K562 (cell line): ENCODE data around the gene LCE1A. TPM values are rescaled to one million over a fixed set of nuclear protein-coding genes. Genes with fewer than 3 reads are reported as not detected.

ENCODE experiments used
- ATAC-seq: fragments of 200-7000 bp; cut with Tn5 transposase; 3 replicates; pipeline ENCODE4 v1.9.1; 2020; ENCODE audit warnings: moderate library complexity
- BruUV-seq: library from RNA; stranded (reverse); fragments of 400-500 nt; replicated peaks from 2 replicates; lab custom pipeline; 2021; lab: Mats Ljungman, UMichigan
- CTCF ChIA-PET: fragments of 300-600 bp; formaldehyde crosslinking; extraction: SDS; loops from one replicate; lab custom pipeline; 2021; ENCODE audit warnings: low intra/inter-chr PET ratio; lab: Yijun Ruan, JAX
- POLR2A ChIA-PET: fragments of 300-600, 350-650 bp; sonication (Branson Sonifier 250); formaldehyde crosslinking; extraction: SDS; loops from one replicate; lab custom pipeline; 2021; ENCODE audit warnings: antibody characterized with exemption, inconsistent platforms; lab: Yijun Ruan, JAX
- DNase-seq, 4 experiments: peaks; one replicate each; pipeline versions ENCODE4 v3.0.0 to v3.0.0-alpha.2; 2011 to 2018; ENCODE audit warnings: low spot score in 3 of 4, mixed read lengths in 3 of 4; ENCODE audit errors: extremely low read depth in 1 of 4
- FAIRE-seq: peaks from 2 replicates; lab custom pipeline; 2011; peaks lifted over from hg19 to GRCh38; lab: Jason Lieb, UNC
- H2AFZ ChIP-seq: 2 replicates; pipeline ENCODE4 v1.6.0; 2011; ENCODE audit warnings: low read depth, low read length, control low read depth, inconsistent platforms
- H3K27ac ChIP-seq: fragments of 200-600 bp; 3 replicates; pipeline ENCODE4 v1.8.0; 2011; ENCODE audit warnings: low read depth, mild to moderate bottlenecking, control low read depth, inconsistent platforms, low read length, moderate library complexity, mixed read lengths; ENCODE audit errors: extremely low read depth
- H3K27me3 ChIP-seq, 2 experiments: fragments of 300-600 bp in 1 of 2; 2 replicates in 1 of 2; 3 replicates in 1 of 2; pipeline versions ENCODE4 v1.6.0 to v1.8.0; 2011; ENCODE audit warnings: inconsistent platforms in 2 of 2, low read length in 2 of 2, mild to moderate bottlenecking in 1 of 2, mixed read lengths in 1 of 2, moderate library complexity in 1 of 2; ENCODE audit not compliant: control insufficient read depth in 2 of 2, insufficient read depth in 2 of 2
- H3K36me3 ChIP-seq: fragments of 300-600 bp; 3 replicates; pipeline ENCODE4 v1.8.0; 2011; ENCODE audit warnings: mild to moderate bottlenecking, low read length, inconsistent platforms; ENCODE audit not compliant: control insufficient read depth, insufficient read depth
- H3K4me1 ChIP-seq, 2 experiments: fragments of 200-600 bp in 1 of 2; replicated peaks in 1 of 2; 2 replicates in 1 of 2; 3 replicates in 1 of 2; pipeline versions ENCODE4 v1.5.1 to v1.8.0; 2011; ENCODE audit warnings: inconsistent platforms in 2 of 2, low read length in 2 of 2, mild to moderate bottlenecking in 1 of 2, mixed read lengths in 1 of 2, moderate library complexity in 1 of 2; ENCODE audit not compliant: control insufficient read depth in 2 of 2, insufficient read depth in 2 of 2
- H3K4me2 ChIP-seq: 2 replicates; pipeline ENCODE4 v1.6.1; 2011; ENCODE audit warnings: low read length, control low read depth, inconsistent platforms, mixed read lengths; ENCODE audit not compliant: insufficient read depth
- H3K4me3 ChIP-seq: fragments of 200-600 bp; sonication (generic), shearing (Covaris generic); 2 replicates; pipeline ENCODE4 v1.5.1; 2016; ENCODE audit warnings: control low read depth, inconsistent platforms
- H3K79me2 ChIP-seq: fragments of 200-600 bp; 3 replicates; pipeline ENCODE4 v1.8.0; 2011; ENCODE audit warnings: low read length, inconsistent platforms; ENCODE audit not compliant: control insufficient read depth, insufficient read depth
- H3K9ac ChIP-seq, 2 experiments: 2 replicates each; pipeline versions ENCODE4 v1.6.0 to v1.6.1; 2011; ENCODE audit warnings: low read depth in 2 of 2, low read length in 2 of 2, control low read depth in 1 of 2, inconsistent platforms in 1 of 2, mild to moderate bottlenecking in 1 of 2, mixed read lengths in 1 of 2; ENCODE audit not compliant: insufficient read depth in 1 of 2
- H3K9me1 ChIP-seq: one replicate; pipeline ENCODE4 v1.6.0; 2011; ENCODE audit warnings: inconsistent platforms, mild to moderate bottlenecking, low read length, moderate library complexity; ENCODE audit not compliant: control insufficient read depth, insufficient read depth
- H3K9me3 ChIP-seq: replicated peaks from 2 replicates; pipeline ENCODE4 v1.5.1; 2011; ENCODE audit warnings: low read depth, low read length, inconsistent platforms; ENCODE audit not compliant: control insufficient read depth, insufficient read depth
- H4K20me1 ChIP-seq: replicated peaks from 2 replicates; pipeline ENCODE4 v1.6.1; 2011; ENCODE audit warnings: low read length, inconsistent platforms, mixed read lengths; ENCODE audit not compliant: control insufficient read depth, insufficient read depth
- FOXK2 ChIP-seq, 2 experiments: fragments of 450-650 bp; IDR thresholded peaks in 1 of 2; conservative IDR thresholded peaks in 1 of 2; 2 replicates each; pipeline ENCODE4 v1.6.1; 2016; ENCODE audit warnings: low read depth in 2 of 2, mild to moderate bottlenecking in 1 of 2
- LEF1 ChIP-seq: fragments of 450-650 bp; IDR thresholded peaks from 2 replicates; pipeline ENCODE4 v1.6.1; 2016; ENCODE audit warnings: mild to moderate bottlenecking
- MCM3 ChIP-seq: fragments of 450-650 bp; IDR thresholded peaks from 2 replicates; pipeline ENCODE4 v1.6.1; 2016
- NFATC3 ChIP-seq: fragments of 450-650 bp; IDR thresholded peaks from 2 replicates; pipeline ENCODE4 v1.6.1; 2017; ENCODE audit warnings: mild to moderate bottlenecking
- NFIC ChIP-seq: fragments of 450-650 bp; IDR thresholded peaks from 2 replicates; pipeline ENCODE4 v1.6.1; 2017; ENCODE audit warnings: mild to moderate bottlenecking, inconsistent platforms
- NR2C1 ChIP-seq, 2 experiments: fragments of 450-650 bp; IDR thresholded peaks; 2 replicates each; pipeline ENCODE4 v1.6.1; 2017; ENCODE audit warnings: mild to moderate bottlenecking in 2 of 2, antibody characterized with exemption in 1 of 2, inconsistent platforms in 1 of 2, missing compliant biosample characterization in 1 of 2, missing genetic modification characterization in 1 of 2
- SIRT6 ChIP-seq: IDR thresholded peaks from one replicate; pipeline ENCODE4 v1.6.1; 2012; ENCODE audit warnings: low read depth, mild to moderate bottlenecking, control low read depth, inconsistent platforms, low read length, moderate library complexity
- TSC22D4 ChIP-seq: fragments of 450-650 bp; IDR thresholded peaks from 2 replicates; pipeline ENCODE4 v1.6.1; 2016; ENCODE audit warnings: missing genetic modification characterization, missing biosample characterization, control low read depth
- WGBS: fragments of 100-300 bp; shearing (Covaris generic); methylation state at CpG from one replicate; pipeline ENCODE4 v1.1.6; 2016; ENCODE audit warnings: low coverage, mixed read lengths; ENCODE audit not compliant: insufficient coverage; ENCODE audit errors: missing lambda C conversion rate; 5-methylcytosine and 5-hydroxymethylcytosine counted together
- in situ Hi-C: fragments of 300-500 bp; cut with MboI; formaldehyde crosslinking; loops from 4 replicates; pipeline ENCODE4 v1.15.0; 2018; ENCODE audit warnings: inconsistent platforms, mixed read lengths
- intact Hi-C: fragments of 100-400 bp; cut with micrococcal nuclease; formaldehyde crosslinking; loops from 2 replicates; pipeline ENCODE4 v1.14.2; 2022
- polyA plus RNA-seq, 8 experiments: library from polyadenylated mRNA; depleted of rRNA in 4 of 8; stranded (reverse) in 5 of 8; unstranded in 3 of 8; fragments of >200 nt; fragmentation: Nextera tagmentation in 2 of 8; fragmentation: Illumina TruSeq in 1 of 8; extraction: Ambion mirVana in 2 of 8; extraction: Trizol in 1 of 8; gene quantifications; 2 replicates each; pipeline versions ENCODE4 v1.2.1 to v1.2.3, GENCODE V29; 2011 to 2014; ENCODE audit warnings: inconsistent platforms in 1 of 8, missing spikeins in 1 of 8
- total RNA-seq, 7 experiments: library from RNA; depleted of rRNA in 6 of 7; stranded (reverse); fragments of >200 nt in 6 of 7; fragmentation: Illumina TruSeq in 2 of 7; extraction: Trizol in 2 of 7; gene quantifications; 2 replicates each; pipeline versions ENCODE4 v1.2.1 to v1.2.3, GENCODE V29; 2011 to 2021; ENCODE audit warnings: low replicate concordance in 1 of 7
- TF ChIP-seq, protein P1 (sequence below), 2 experiments: fragments of 250-450 bp in 1 of 2; fragments of 450-650 bp in 1 of 2; sonication (Bioruptor Pico) in 1 of 2; IDR thresholded peaks; 2 replicates each; pipeline versions ENCODE4 v1.6.1 to v1.8.0; 2016 to 2021; ENCODE audit warnings: mild to moderate bottlenecking in 2 of 2, moderate library complexity in 2 of 2, missing compliant biosample characterization in 1 of 2, missing genetic modification characterization in 1 of 2
- TF ChIP-seq, protein P2 (sequence below), 2 experiments: IDR thresholded peaks in 1 of 2; conservative IDR thresholded peaks in 1 of 2; 2 replicates each; pipeline ENCODE4 v1.6.1; 2016; ENCODE audit warnings: low read depth in 2 of 2, mild to moderate bottlenecking in 1 of 2, missing compliant biosample characterization in 1 of 2, missing genetic modification characterization in 1 of 2, moderate library complexity in 1 of 2
- TF ChIP-seq, protein P3 (sequence below): sonication (generic); formaldehyde crosslinking; IDR thresholded peaks from 2 replicates; pipeline ENCODE4 v1.8.0; 2022; ENCODE audit warnings: missing genetic modification reagents, mild to moderate bottlenecking, borderline replicate concordance
- TF ChIP-seq, protein P4 (sequence below): fragments of 450-650 bp; formaldehyde crosslinking; IDR thresholded peaks from 2 replicates; pipeline ENCODE4 v1.4.0; 2020; ENCODE audit warnings: mild to moderate bottlenecking, moderate library complexity
- TF ChIP-seq, protein P5 (sequence below): fragments of 450-650 bp; formaldehyde crosslinking; conservative IDR thresholded peaks from 2 replicates; pipeline ENCODE4 v1.4.0; 2022; ENCODE audit warnings: mild to moderate bottlenecking, missing genetic modification characterization

The LCE1A gene
- total and polyA plus RNA-seq, 9 of the 15 experiments (the other 6 are each of a cell fraction or from before 2014, with no cell fraction given), result not detected

DNA sequence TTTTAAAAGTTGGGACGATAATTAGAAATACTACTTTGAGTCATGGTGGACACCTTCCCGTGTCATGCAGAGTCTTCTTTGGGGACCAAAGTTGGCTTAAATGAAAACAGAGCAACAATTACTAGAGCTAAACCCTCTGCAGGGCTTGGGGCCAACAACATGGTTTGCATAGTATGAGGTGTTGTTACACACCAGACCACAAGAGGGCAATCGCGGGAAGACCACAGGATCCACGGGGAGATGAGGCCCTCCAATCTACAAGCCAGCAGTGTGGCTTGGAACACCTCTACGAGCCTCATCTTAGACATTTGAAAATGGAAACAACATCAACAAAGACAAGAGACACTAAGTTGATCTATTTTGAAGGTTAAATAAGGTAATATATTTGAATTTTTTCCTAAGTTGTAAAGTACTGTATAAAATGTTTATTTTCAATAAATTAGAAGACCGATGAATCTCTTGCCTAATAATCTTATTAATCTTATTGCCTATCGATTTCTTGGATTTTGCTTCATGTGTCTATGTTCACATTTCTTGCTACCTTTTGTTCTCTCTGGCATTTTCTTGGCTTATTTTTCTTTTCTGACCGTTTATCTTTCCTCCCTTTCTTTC lies 42.6 kb downstream of the LCE1A start:
- H3K9me1 ChIP-seq, result no peaks in the 10 kb centered on the region
- DNase-seq, result peak; percentile 76 to 81 (median 78)
- H4K20me1 ChIP-seq, result no peaks in the 10 kb centered on the region
- no peaks in the 10 kb centered on the region for H3K9me3 ChIP-seq
- no peak overlapping the region for H3K4me2 ChIP-seq
- H3K4me3 ChIP-seq, result no peak overlapping the region
- peak; percentile 93 for FAIRE-seq
- ATAC-seq, result peak; percentile 94
- no peaks in the 10 kb centered on the region for H3K36me3 ChIP-seq
- no peaks in the 10 kb centered on the region for H3K79me2 ChIP-seq
- no peak overlapping the region for H3K27ac ChIP-seq
- H3K4me1 ChIP-seq, result no peaks in the 10 kb centered on the region
- WGBS, result 10% methylated on average over 9 of the region's 9 CpGs
- H2AFZ ChIP-seq, result no peak overlapping the region
- in situ Hi-C loops, result loop anchor here (10.0 kb wide), 2 partner anchors 325 to 355 kb away; no protein-coding TSS in a partner anchor
- ChIA-PET CTCF (interaction anchor here (0.7 to 1.6 kb wide), 5 partner anchors 91 to 353 kb away, joined by 3 to 12 read pairs (median 3); no protein-coding TSS in a partner anchor), POLR2A (interaction anchor here (0.6 kb wide), 1 partner anchor 13 kb away, joined by 3 read pairs; no protein-coding TSS in a partner anchor)
- no peak overlapping the region for H3K9ac ChIP-seq
- intact Hi-C loops, result loop anchor here (2.0 to 10.0 kb wide), 3 partner anchors 163 to 355 kb away; no protein-coding TSS in a partner anchor
- H3K27me3 ChIP-seq, result no peaks in the 10 kb centered on the region; a peak in 1 of 5 replicates
- no TSS peak for BruUV-seq
- TF ChIP-seq LEF1 (no peak), TSC22D4 (tag) (no peak), NFIC (peak; percentile 21; the same call in 1 of the 2 replicates), FOXK2 (conservative IDR thresholded peaks at IDR 0.05 in 1 of 2, IDR thresholded peaks at IDR 0.05 in 1 of 2; ENCODE audit: low read depth in 2 of 2) (peak in 1 of 2 experiments; percentile 37; a peak in 1 of 4 replicates), NFATC3 (no peak), NR2C1 (IDR thresholded peaks at IDR 0.05) (no peak), NR2C1 (tag; IDR thresholded peaks at IDR 0.05) (no peak), SIRT6 (no peak), MCM3 (no peak)
- TF ChIP-seq, protein P1, sequence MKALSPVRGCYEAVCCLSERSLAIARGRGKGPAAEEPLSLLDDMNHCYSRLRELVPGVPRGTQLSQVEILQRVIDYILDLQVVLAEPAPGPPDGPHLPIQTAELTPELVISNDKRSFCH (CRISPR knock-in tag; IDR thresholded peaks at IDR 0.05), result no peak
- TF ChIP-seq, protein P1 (tag; IDR thresholded peaks at IDR 0.05), result no peak
- TF ChIP-seq, protein P2, sequence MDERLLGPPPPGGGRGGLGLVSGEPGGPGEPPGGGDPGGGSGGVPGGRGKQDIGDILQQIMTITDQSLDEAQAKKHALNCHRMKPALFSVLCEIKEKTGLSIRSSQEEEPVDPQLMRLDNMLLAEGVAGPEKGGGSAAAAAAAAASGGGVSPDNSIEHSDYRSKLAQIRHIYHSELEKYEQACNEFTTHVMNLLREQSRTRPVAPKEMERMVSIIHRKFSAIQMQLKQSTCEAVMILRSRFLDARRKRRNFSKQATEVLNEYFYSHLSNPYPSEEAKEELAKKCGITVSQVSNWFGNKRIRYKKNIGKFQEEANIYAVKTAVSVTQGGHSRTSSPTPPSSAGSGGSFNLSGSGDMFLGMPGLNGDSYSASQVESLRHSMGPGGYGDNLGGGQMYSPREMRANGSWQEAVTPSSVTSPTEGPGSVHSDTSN (CRISPR knock-in tag; IDR thresholded peaks at IDR 0.05; ENCODE audit: low read depth), result no peak
- TF ChIP-seq, protein P2 (tag; conservative IDR thresholded peaks at IDR 0.05; ENCODE audit: low read depth), result no peak
- TF ChIP-seq, protein P3, sequence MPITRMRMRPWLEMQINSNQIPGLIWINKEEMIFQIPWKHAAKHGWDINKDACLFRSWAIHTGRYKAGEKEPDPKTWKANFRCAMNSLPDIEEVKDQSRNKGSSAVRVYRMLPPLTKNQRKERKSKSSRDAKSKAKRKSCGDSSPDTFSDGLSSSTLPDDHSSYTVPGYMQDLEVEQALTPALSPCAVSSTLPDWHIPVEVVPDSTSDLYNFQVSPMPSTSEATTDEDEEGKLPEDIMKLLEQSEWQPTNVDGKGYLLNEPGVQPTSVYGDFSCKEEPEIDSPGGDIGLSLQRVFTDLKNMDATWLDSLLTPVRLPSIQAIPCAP (CRISPR knock-in tag), result no peak
- TF ChIP-seq, protein P4, sequence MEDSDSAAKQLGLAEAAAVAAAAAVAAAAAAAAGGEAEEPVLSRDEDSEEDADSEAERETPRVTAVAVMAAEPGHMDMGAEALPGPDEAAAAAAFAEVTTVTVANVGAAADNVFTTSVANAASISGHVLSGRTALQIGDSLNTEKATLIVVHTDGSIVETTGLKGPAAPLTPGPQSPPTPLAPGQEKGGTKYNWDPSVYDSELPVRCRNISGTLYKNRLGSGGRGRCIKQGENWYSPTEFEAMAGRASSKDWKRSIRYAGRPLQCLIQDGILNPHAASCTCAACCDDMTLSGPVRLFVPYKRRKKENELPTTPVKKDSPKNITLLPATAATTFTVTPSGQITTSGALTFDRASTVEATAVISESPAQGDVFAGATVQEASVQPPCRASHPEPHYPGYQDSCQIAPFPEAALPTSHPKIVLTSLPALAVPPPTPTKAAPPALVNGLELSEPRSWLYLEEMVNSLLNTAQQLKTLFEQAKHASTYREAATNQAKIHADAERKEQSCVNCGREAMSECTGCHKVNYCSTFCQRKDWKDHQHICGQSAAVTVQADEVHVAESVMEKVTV (CRISPR knock-in tag), result peak; percentile 50; the same call in 1 of the 2 replicates
- TF ChIP-seq, protein P5, sequence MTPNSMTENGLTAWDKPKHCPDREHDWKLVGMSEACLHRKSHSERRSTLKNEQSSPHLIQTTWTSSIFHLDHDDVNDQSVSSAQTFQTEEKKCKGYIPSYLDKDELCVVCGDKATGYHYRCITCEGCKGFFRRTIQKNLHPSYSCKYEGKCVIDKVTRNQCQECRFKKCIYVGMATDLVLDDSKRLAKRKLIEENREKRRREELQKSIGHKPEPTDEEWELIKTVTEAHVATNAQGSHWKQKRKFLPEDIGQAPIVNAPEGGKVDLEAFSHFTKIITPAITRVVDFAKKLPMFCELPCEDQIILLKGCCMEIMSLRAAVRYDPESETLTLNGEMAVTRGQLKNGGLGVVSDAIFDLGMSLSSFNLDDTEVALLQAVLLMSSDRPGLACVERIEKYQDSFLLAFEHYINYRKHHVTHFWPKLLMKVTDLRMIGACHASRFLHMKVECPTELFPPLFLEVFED (CRISPR knock-in tag), result no peak
